Measurements from ENCODE around the gene OSMR.

OSMR gene

GRCh38 chr5:38832810-38833209 lies 13.0 kb upstream of the OSMR start (continued):
- TF ChIP-seq ZBTB49 (tag by site-specific recombination; IDR thresholded peaks at IDR 0.05; ENCODE audit: low read depth), result no peak

DNA sequence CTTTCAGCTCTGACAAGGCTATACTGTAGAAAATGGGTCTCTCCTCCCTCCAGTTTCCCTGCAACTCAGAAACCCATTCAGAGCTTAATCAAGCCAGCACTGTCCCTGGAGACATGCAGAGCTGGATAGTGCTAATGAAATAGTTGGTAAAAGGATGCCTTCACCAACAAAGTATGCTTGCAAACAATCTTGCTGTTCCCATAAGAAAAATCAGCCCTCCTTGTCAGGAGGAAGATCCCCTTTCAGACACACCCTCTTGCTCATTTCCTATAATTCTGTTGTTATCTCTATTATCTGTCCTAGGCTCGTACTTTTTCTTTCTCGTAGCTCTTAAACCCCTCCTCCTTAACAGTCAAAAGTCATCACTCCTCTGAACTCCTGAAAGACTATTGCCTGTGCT lies 9.9 kb upstream of the OSMR start:
- POLR2A ChIA-PET, result no interaction called here
- Histone ChIP-seq H3K4me1 (ENCODE audit: control insufficient read depth, insufficient read depth, low read length) (peaks cover 2% of the 10 kb centered on the region; the same call in 1 of the 2 replicates), H3K9me3 (ENCODE audit: control insufficient read depth, insufficient read depth, low read depth, low read length) (no peaks in the 10 kb centered on the region), H3K27ac (ENCODE audit: extremely low read depth, low read depth, low read length) (no peak overlapping the region), H3K4me3 (ENCODE audit: low read depth, low read length) (no peak overlapping the region), H3K36me3 (ENCODE audit: control insufficient read depth in 2 of 2, insufficient read depth in 1 of 2, low read length in 2 of 2) (no peaks in the 10 kb centered on the region; a peak in 1 of 3 replicates)
- CTCF ChIA-PET, result interaction anchor here (1.6 kb wide), 2 partner anchors 86 to 394 kb away, joined by 4 to 8 read pairs; no protein-coding TSS in a partner anchor
- TF ChIP-seq ZNF394 (tag by site-specific recombination; IDR thresholded peaks at IDR 0.05; ENCODE audit: borderline replicate concordance) (no peak), ZNF513 (tag by site-specific recombination; IDR thresholded peaks at IDR 0.05) (no peak), ZNF621 (tag by site-specific recombination; IDR thresholded peaks at IDR 0.05) (no peak), ZNF830 (tag by site-specific recombination; IDR thresholded peaks at IDR 0.05; ENCODE audit: low read depth) (no peak), ZNF768 (tag by site-specific recombination; IDR thresholded peaks at IDR 0.05) (no peak), YY1 (tag by site-specific recombination; IDR thresholded peaks at IDR 0.05) (no peak), SETDB1 (IDR thresholded peaks at IDR 0.05; ENCODE audit: insufficient read length, low read length) (no peak), ZNF426 (tag by site-specific recombination; IDR thresholded peaks at IDR 0.05) (no peak), SP3 (tag by site-specific recombination; IDR thresholded peaks at IDR 0.05) (no peak), ZNF341 (tag by site-specific recombination; IDR thresholded peaks at IDR 0.05; ENCODE audit: low read depth) (no peak), ZNF558 (tag by site-specific recombination; IDR thresholded peaks at IDR 0.05) (no peak), TRIM28 (IDR thresholded peaks at IDR 0.05; ENCODE audit: borderline replicate concordance, low read length) (no peak)
- TF ChIP-seq, protein P1, sequence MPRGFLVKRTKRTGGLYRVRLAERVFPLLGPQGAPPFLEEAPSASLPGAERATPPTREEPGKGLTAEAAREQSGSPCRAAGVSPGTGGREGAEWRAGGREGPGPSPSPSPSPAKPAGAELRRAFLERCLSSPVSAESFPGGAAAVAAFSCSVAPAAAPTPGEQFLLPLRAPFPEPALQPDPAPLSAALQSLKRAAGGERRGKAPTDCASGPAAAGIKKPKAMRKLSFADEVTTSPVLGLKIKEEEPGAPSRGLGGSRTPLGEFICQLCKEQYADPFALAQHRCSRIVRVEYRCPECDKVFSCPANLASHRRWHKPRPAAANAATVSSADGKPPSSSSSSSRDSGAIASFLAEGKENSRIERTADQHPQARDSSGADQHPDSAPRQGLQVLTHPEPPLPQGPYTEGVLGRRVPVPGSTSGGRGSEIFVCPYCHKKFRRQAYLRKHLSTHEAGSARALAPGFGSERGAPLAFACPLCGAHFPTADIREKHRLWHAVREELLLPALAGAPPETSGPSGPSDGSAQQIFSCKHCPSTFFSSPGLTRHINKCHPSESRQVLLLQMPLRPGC (tag by site-specific recombination; IDR thresholded peaks at IDR 0.05), result no peak

GRCh38 chr5:38837416-38837815 lies 8.4 kb upstream of the OSMR start:
- Histone ChIP-seq H3K27ac (ENCODE audit: extremely low read depth, low read depth, low read length) (no peak overlapping the region), H3K4me1 (ENCODE audit: control insufficient read depth, insufficient read depth, low read length) (peaks cover 2% of the 10 kb centered on the region; the same call in 1 of the 2 replicates), H3K36me3 (ENCODE audit: control insufficient read depth in 2 of 2, insufficient read depth in 1 of 2, low read length in 2 of 2) (no peaks in the 10 kb centered on the region; a peak in 1 of 3 replicates), H3K9me3 (ENCODE audit: control insufficient read depth, insufficient read depth, low read depth, low read length) (no peaks in the 10 kb centered on the region), H3K4me3 (ENCODE audit: low read depth, low read length) (no peak overlapping the region)
- CTCF ChIA-PET, result interaction anchor here (0.6 to 1.6 kb wide), 7 partner anchors 11 to 733 kb away, joined by 3 to 6 read pairs (median 4); no protein-coding TSS in a partner anchor
- POLR2A ChIA-PET, result interaction anchor here (0.7 to 1.2 kb wide), 2 partner anchors 9 to 85 kb away, joined by 3 read pairs; no protein-coding TSS in a partner anchor
- TF ChIP-seq, protein P2, sequence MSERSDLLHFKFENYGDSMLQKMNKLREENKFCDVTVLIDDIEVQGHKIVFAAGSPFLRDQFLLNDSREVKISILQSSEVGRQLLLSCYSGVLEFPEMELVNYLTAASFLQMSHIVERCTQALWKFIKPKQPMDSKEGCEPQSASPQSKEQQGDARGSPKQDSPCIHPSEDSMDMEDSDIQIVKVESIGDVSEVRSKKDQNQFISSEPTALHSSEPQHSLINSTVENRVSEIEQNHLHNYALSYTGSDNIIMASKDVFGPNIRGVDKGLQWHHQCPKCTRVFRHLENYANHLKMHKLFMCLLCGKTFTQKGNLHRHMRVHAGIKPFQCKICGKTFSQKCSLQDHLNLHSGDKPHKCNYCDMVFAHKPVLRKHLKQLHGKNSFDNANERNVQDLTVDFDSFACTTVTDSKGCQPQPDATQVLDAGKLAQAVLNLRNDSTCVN (tag by site-specific recombination; optimal IDR thresholded peaks at IDR 0.05), result no peak
- TF ChIP-seq RBAK (tag by site-specific recombination; IDR thresholded peaks at IDR 0.05), result no peak
- TF ChIP-seq ZNF157 (tag by site-specific recombination; IDR thresholded peaks at IDR 0.05), result no peak
- TF ChIP-seq ZNF148 (tag by site-specific recombination; IDR thresholded peaks at IDR 0.05; ENCODE audit: borderline replicate concordance), result no peak
- no peak for TF ChIP-seq GLI4 (tag by site-specific recombination; IDR thresholded peaks at IDR 0.05)
- TF ChIP-seq ZXDB (tag by site-specific recombination; IDR thresholded peaks at IDR 0.05), result no peak
- no peak for TF ChIP-seq ZFP69B (tag by site-specific recombination; IDR thresholded peaks at IDR 0.05)
- TF ChIP-seq OSR2 (tag by site-specific recombination; IDR thresholded peaks at IDR 0.05), result no peak
- TF ChIP-seq GLI2 (tag by site-specific recombination; IDR thresholded peaks at IDR 0.05; ENCODE audit: borderline replicate concordance, low read depth), result no peak
- no peak for TF ChIP-seq ZNF654 (tag by site-specific recombination; IDR thresholded peaks at IDR 0.05; ENCODE audit: low read depth)
- no peak for TF ChIP-seq ZNF302 (tag by site-specific recombination; IDR thresholded peaks at IDR 0.05; ENCODE audit: low read depth)
- no peak for TF ChIP-seq ZBTB17 (tag by site-specific recombination; IDR thresholded peaks at IDR 0.05)

Data from HEK293 (cell line).